Natural killer cell (primary cell): ENCODE results near the gene C6orf15. TPM values are rescaled to one million over a fixed set of nuclear protein-coding genes. Genes with fewer than 3 reads are reported as not detected.

Experiments used
- ATAC-seq, 3 donors: fragments of 150-1000 bp in 2 of 3; fragments of 200-7000 bp in 1 of 3; cut with Tn5 transposase; 1 replicate in 1 of 3; 2 replicates in 2 of 3; pipeline ENCODE4 v1.10.0; 2021; ENCODE audit warnings: mild to moderate bottlenecking in 2 of 3, moderate library complexity in 2 of 3
- DNase-seq, 2 donors: peaks; one replicate each; pipeline versions ENCODE4 v3.0.0 to v3.0.0-alpha.2; 2013 to 2021; ENCODE audit warnings: mixed read lengths in 1 of 2
- H3K27ac ChIP-seq: one replicate; pipeline ENCODE4 v1.5.1; 2013; ENCODE audit warnings: mild to moderate bottlenecking, low read length
- H3K27me3 ChIP-seq: one replicate; pipeline ENCODE4 v1.6.1; 2013; ENCODE audit warnings: low read length; ENCODE audit not compliant: control insufficient read depth, insufficient read depth
- H3K36me3 ChIP-seq: one replicate; pipeline ENCODE4 v1.6.1; 2013; ENCODE audit warnings: low read length; ENCODE audit not compliant: control insufficient read depth, insufficient read depth
- H3K4me1 ChIP-seq: one replicate; pipeline ENCODE4 v1.6.1; 2013; ENCODE audit warnings: low read length; ENCODE audit not compliant: control insufficient read depth, insufficient read depth
- H3K4me3 ChIP-seq: one replicate; pipeline ENCODE4 v1.5.1; 2013; ENCODE audit warnings: low read length
- H3K9me3 ChIP-seq: one replicate; pipeline ENCODE4 v1.6.1; 2013; ENCODE audit warnings: low read length; ENCODE audit not compliant: control insufficient read depth, insufficient read depth
- H3K27ac Mint-ChIP-seq, 2 donors: one replicate each; pipeline ENCODE4 v1.8.0; 2022; ENCODE audit warnings: mild to moderate bottlenecking in 2 of 2, mixed read lengths in 2 of 2, moderate library complexity in 1 of 2
- H3K27me3 Mint-ChIP-seq, 2 donors: one replicate each; pipeline ENCODE4 v1.8.0; 2022; ENCODE audit warnings: low read depth in 2 of 2, mixed read lengths in 2 of 2
- H3K36me3 Mint-ChIP-seq: one replicate; pipeline ENCODE4 v1.8.0; 2022; ENCODE audit warnings: mixed read lengths
- H3K4me1 Mint-ChIP-seq, 2 donors: one replicate each; pipeline ENCODE4 v1.8.0; 2022; ENCODE audit warnings: mixed read lengths in 2 of 2
- H3K4me3 Mint-ChIP-seq: one replicate; pipeline ENCODE4 v1.8.0; 2022; ENCODE audit warnings: mild to moderate bottlenecking, moderate library complexity, mixed read lengths
- H3K9me3 Mint-ChIP-seq, 2 donors: one replicate each; pipeline ENCODE4 v1.8.0; 2022; ENCODE audit warnings: mixed read lengths in 2 of 2
- WGBS: methylation state at CpG from one replicate; pipeline ENCODE4 v1.1.7; 2013; ENCODE audit warnings: missing lambda C conversion rate; ENCODE audit not compliant: insufficient coverage; 5-methylcytosine and 5-hydroxymethylcytosine counted together
- intact Hi-C: fragments of 100-400 bp; cut with micrococcal nuclease; formaldehyde crosslinking; loops from one replicate; pipeline ENCODE4 v1.14.2; 2022
- total RNA-seq, 4 donors: library from RNA; stranded (reverse); fragments of 120-200 nt in 1 of 4; gene quantifications; one replicate each; pipeline versions ENCODE4 v1.2.3 to v1.2.4, GENCODE V29; 2013 to 2022
- TF ChIP-seq, protein P1 (sequence below): fragments of 200-600 bp; IDR thresholded peaks from one replicate; pipeline ENCODE4 v1.8.0; 2022; ENCODE audit warnings: antibody characterized with exemption

The C6orf15 gene
- total RNA-seq, 3 donors from 2014 or later (not counting 1 experiment from before 2014, with no cell fraction given), result not detected

DNA sequence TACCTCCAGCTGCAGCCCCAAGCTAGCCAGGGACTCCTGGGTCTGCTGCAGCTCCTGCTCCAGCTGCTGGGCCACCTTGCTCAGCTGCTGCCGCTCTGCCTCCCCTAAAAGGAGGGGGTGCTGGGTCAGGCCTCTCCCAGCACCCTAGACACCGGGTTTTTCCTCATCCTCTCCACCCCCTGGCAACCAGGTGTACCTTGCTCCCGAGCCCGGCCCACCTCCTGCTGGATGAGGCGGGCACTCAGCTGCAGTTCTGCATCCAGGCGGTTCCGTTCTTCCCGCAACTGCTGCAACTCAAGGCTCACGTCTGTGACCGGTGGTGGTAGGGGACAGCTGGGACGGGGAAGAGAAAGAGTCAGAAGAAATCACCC, 32.6 kb upstream of the C6orf15 start:
- no peak overlapping the region for H3K27ac Mint-ChIP-seq
- Histone ChIP-seq H3K27ac (no peak overlapping the region), H3K27me3 (no peaks in the 10 kb centered on the region), H3K4me1 (no peaks in the 10 kb centered on the region), H3K4me3 (no peak overlapping the region), H3K36me3 (peaks cover 4% of the 10 kb centered on the region), H3K9me3 (no peaks in the 10 kb centered on the region)
- H3K4me1 Mint-ChIP-seq, result no peaks in the 10 kb centered on the region
- no peak for DNase-seq
- WGBS, result 86% methylated on average over 11 of the region's 11 CpGs
- no peaks in the 10 kb centered on the region for H3K27me3 Mint-ChIP-seq
- H3K36me3 Mint-ChIP-seq, result no peaks in the 10 kb centered on the region
- H3K4me3 Mint-ChIP-seq, result no peak overlapping the region
- H3K9me3 Mint-ChIP-seq, result no peaks in the 10 kb centered on the region
- TF ChIP-seq, protein P1, sequence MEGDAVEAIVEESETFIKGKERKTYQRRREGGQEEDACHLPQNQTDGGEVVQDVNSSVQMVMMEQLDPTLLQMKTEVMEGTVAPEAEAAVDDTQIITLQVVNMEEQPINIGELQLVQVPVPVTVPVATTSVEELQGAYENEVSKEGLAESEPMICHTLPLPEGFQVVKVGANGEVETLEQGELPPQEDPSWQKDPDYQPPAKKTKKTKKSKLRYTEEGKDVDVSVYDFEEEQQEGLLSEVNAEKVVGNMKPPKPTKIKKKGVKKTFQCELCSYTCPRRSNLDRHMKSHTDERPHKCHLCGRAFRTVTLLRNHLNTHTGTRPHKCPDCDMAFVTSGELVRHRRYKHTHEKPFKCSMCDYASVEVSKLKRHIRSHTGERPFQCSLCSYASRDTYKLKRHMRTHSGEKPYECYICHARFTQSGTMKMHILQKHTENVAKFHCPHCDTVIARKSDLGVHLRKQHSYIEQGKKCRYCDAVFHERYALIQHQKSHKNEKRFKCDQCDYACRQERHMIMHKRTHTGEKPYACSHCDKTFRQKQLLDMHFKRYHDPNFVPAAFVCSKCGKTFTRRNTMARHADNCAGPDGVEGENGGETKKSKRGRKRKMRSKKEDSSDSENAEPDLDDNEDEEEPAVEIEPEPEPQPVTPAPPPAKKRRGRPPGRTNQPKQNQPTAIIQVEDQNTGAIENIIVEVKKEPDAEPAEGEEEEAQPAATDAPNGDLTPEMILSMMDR, result no peak
- ATAC-seq, result no peak
- intact Hi-C loops, result no loop called here

DNA sequence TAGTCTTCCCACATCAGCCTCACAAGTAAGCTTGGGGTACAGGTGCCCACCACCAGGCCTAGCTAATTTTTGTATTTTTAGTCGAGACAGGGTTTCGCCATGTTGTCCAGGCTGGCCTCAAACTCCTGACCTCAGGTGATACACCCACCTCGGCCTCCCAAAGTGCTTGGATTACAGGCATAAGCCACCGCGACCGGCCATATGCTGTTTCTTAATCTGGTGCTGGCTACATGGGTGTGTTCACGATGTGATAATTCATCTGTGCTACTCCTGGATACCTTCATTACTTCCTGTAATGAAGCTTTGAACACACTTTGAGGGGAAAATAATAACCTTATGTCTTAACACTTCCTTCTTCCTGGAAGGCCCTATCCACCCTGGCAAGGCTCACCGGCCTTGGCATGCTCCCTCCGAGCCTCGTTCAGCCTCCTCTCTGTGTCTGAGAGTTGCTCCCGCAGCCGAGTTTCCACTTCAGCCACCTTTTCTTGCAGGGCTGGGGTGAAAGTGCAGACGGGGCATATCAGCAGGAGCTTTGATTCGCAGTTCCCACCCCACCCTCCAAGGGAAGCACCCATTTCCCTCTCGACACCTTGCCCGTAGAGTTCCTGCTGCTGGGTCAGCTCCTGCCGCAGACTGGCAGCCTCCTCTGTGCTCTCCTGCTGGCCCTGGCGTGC, 32.1 kb upstream of the C6orf15 start:
- peaks cover 2% of the 10 kb centered on the region for H3K36me3 ChIP-seq

GRCh38 chr6:31143148-31143547, 30.8 kb upstream of the C6orf15 start:
- Mint-ChIP-seq H3K27me3 (no peaks in the 10 kb centered on the region), H3K4me1 (no peaks in the 10 kb centered on the region), H3K4me3 (no peak overlapping the region), H3K27ac (no peak overlapping the region), H3K9me3 (no peaks in the 10 kb centered on the region), H3K36me3 (no peaks in the 10 kb centered on the region)
- ATAC-seq (no peak), DNase-seq (no peak)
- WGBS, result 93% methylated on average over 11 of the region's 11 CpGs
- Histone ChIP-seq H3K4me1 (no peaks in the 10 kb centered on the region), H3K4me3 (no peak overlapping the region), H3K9me3 (no peaks in the 10 kb centered on the region), H3K27ac (no peak overlapping the region), H3K27me3 (no peaks in the 10 kb centered on the region), H3K36me3 (peaks cover 2% of the 10 kb centered on the region)
- intact Hi-C loops, result no loop called here
- TF ChIP-seq, protein P1, result no peak

More for the DNA sequence above, 32.1 kb upstream of the C6orf15 start:
- Mint-ChIP-seq H3K27ac (no peak overlapping the region), H3K27me3 (no peaks in the 10 kb centered on the region), H3K4me3 (no peak overlapping the region), H3K4me1 (no peaks in the 10 kb centered on the region), H3K36me3 (no peaks in the 10 kb centered on the region), H3K9me3 (no peaks in the 10 kb centered on the region)
- intact Hi-C loops, result no loop called here
- Histone ChIP-seq H3K27me3 (no peaks in the 10 kb centered on the region), H3K9me3 (no peaks in the 10 kb centered on the region), H3K27ac (no peak overlapping the region), H3K4me3 (no peak overlapping the region), H3K4me1 (no peaks in the 10 kb centered on the region)
- TF ChIP-seq, protein P1, result no peak
- ATAC-seq (no peak), DNase-seq (no peak)
- 94% methylated on average over 18 of the region's 18 CpGs for WGBS

- H3K27me3 ChIP-seq, result no peaks in the 10 kb centered on the region
- peaks cover 6% of the 10 kb centered on the region for H3K4me1 ChIP-seq
- 86% methylated on average over 2 of the region's 2 CpGs for WGBS
- H3K4me3 ChIP-seq, result no peak overlapping the region
- DNase-seq (no peak), ATAC-seq (no peak)
- TF ChIP-seq, protein P1, result no peak
- no peaks in the 10 kb centered on the region for H3K9me3 ChIP-seq
- H3K9me3 Mint-ChIP-seq, result no peaks in the 10 kb centered on the region
- H3K4me3 Mint-ChIP-seq, result no peak overlapping the region
- no peak overlapping the region for H3K27ac Mint-ChIP-seq
- no peaks in the 10 kb centered on the region for H3K36me3 Mint-ChIP-seq
- H3K36me3 ChIP-seq, result peaks cover 2% of the 10 kb centered on the region
- intact Hi-C loops, result no loop called here
- H3K27me3 Mint-ChIP-seq, result peaks cover 0 to 3% of the 10 kb centered on the region in 2 donors
- H3K27ac ChIP-seq, result no peak overlapping the region
- H3K4me1 Mint-ChIP-seq, result peaks cover 4 to 5% of the 10 kb centered on the region in 2 donors
Observed at GRCh38 chr6:31142361-31142761, 30.0 kb upstream of the C6orf15 start.
